TTC549 (cell line): ENCODE measurements around the gene PFN1.

ENCODE experiments used
- FAIRE-seq: peaks from 2 replicates; lab custom pipeline; 2012; peaks lifted over from hg19 to GRCh38; lab: Jason Lieb, UNC

Gene PFN1

DNA sequence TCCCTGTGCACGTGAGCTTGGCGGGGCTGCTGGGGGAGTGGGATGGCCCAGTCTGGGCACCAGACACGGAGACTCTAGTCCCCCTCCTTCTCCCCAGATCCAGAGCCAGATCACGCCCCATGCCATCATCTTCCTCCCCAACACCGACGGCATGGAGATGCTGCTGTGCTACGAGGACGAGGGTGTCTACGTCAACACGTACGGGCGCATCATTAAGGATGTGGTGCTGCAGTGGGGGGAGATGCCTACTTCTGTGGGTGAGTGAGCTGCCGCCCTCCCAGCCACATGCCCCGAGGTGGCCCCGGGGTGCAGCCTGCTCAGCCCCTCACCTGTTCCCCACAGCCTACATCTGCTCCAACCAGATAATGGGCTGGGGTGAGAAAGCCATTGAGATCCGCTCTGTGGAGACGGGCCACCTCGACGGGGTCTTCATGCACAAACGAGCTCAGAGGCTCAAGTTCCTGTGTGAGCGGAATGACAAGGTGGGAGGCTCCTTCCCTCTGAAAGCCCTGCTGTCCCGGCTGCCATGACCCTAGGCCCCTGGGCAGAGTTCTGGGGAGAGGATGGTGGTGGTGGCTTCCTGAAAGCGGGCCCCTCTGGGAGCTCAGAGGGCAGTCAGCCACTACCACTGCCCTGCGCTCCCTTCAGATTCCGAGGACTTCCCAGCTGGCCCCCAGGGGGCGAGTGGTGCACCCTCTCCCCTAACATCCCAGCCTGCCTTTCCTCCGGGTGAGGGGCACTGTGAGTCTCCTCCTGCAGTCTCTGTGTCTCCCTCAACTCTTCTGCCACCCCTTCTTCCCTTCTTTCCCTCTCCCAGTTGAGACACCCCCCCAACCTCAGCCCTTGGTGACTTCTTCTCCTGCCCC lies 51.8 kb downstream of the PFN1 start:
- no peak for FAIRE-seq

DNA sequence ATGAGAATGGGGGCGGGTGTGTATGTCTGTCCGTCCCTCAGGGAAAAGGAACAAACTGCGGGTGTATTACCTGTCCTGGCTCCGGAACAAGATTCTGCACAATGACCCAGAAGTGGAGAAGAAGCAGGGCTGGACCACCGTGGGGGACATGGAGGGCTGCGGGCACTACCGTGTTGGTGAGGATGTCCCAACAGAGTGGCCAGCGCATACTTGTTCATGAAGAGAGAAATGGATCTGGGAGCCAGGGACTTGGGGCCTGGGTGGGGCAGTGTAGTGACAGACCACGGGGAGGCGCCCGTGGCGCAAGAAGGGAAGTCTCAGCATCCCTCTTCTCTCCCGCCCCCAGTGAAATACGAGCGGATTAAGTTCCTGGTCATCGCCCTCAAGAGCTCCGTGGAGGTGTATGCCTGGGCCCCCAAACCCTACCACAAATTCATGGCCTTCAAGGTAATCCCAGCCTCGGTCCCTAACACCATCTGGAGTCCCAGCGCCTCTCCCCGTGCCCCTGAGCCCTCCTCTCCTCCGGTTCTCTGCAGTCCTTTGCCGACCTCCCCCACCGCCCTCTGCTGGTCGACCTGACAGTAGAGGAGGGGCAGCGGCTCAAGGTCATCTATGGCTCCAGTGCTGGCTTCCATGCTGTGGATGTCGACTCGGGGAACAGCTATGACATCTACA lies 52.5 kb downstream of the PFN1 start:
- FAIRE-seq: no peak
